Fibroblast of villous mesenchyme (primary cell): ENCODE results near the gene OR2V2. TPM values are rescaled to one million over a fixed set of nuclear protein-coding genes. Genes with fewer than 3 reads are reported as not detected.

Experiments used
- DNase-seq: peaks from one replicate; pipeline ENCODE4 v3.0.0-alpha.2; 2010; ENCODE audit warnings: low read depth
- H3K4me3 ChIP-seq: 2 replicates; pipeline ENCODE4 v1.5.1; 2011; ENCODE audit warnings: low read depth, mild to moderate bottlenecking, low read length
- CTCF ChIP-seq: IDR thresholded peaks from 2 replicates; pipeline ENCODE4 v1.5.1; 2012; ENCODE audit warnings: low read depth, mild to moderate bottlenecking, low read length; ENCODE audit not compliant: insufficient read depth
- total RNA-seq: library from RNA; depleted of rRNA; stranded (reverse); fragments of >200 nt; gene quantifications from 2 replicates; pipeline ENCODE4 v1.2.3, GENCODE V29; 2012

The OR2V2 gene
- total RNA-seq, 1 donor, result not detected

DNA sequence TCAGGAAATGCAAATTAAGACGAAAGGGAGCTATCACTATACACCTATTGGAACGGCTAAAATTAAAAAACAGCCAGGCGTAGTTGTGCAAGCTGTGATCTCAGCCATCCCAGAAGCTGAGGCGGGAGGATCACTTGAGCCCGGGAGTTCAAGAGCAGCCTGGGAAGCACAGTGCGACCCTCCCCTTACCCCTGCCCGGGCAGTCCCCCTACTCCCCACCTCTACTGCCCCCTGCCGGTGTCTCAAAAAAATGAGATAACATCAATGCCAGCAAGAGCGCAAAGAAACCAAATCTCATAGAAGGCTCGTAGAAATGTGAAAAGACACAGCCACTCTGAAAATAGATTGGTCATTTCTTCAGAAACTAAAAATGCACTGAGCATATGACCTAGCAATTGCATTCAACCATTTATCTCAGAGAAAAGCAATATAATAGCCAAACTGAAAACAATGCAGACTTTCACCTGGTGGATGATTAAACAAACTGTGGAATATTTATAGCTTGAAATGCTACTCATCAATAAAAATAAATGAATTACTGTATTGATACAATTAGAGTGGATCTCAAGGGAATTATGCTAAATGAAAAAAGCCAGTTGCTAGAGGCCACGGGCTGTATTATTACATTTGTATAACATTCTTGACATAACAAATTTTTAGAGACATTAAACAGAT lies 20.6 kb downstream of the OR2V2 start:
- no peak overlapping the region for H3K4me3 ChIP-seq
- no peak for DNase-seq
- TF ChIP-seq CTCF, result peak; percentile 52

GRCh38 chr5:181168595-181169118 lies 21.3 kb downstream of the OR2V2 start:
- DNase-seq, result no peak
- TF ChIP-seq CTCF, result no peak
- H3K4me3 ChIP-seq, result no peak overlapping the region

- peak overlapping the region; percentile 46 for H3K4me3 ChIP-seq
- peak; percentile 67 for DNase-seq
These were observed 22.3 kb downstream of the OR2V2 start for GRCh38 chr5:181169459-181170236.

DNA sequence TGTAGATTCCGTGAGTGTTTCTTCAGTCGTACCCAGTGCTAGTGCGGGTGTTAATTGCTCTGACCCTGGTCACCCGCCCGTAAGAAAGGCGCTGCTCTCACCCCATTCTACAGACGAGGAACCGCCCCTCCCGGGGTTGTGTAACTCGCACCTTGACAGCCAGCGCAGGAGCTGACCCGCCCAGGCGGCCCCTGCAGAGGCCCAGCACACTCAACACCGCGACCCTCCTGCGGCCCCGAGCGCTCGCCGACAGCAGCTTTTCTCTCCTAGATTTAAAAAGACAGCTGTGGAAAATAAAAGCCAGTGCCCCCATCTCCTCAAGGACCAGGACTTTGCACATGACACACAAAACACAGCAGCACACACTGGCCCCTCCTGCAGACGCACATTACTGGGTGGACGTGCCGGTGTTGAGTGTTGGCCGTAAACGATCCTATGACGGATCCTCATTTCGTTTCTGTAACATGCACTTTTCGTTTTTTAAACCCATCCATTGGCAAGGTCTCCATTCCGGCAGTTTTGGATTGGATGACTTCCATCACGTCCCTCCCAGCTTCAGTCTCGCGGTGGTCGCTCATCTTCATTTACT lies 22.9 kb downstream of the OR2V2 start:
- no peak for TF ChIP-seq CTCF
- peak overlapping the region; percentile 46 for H3K4me3 ChIP-seq
- DNase-seq, result no peak

DNA sequence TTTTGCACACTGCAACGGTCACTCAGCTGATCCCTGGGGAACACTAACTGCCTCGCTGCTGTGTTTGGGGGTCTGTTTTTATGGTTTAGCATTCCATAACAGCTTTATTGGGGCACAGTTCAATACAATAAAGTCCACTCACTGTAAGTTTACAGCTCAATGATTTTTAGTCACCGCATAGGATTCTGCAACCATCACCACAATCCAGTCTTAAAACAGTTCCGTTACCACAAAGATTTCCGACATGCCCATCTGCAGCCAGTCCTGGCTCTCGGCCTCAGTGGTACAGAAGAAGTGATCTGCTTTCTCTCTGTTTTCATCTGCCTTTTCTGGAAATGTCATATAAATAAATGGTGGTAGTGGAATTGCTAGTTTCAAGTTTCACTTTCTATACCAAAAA lies 23.6 kb downstream of the OR2V2 start:
- TF ChIP-seq CTCF, result no peak
- peak; percentile 62 for DNase-seq
- H3K4me3 ChIP-seq, result no peak overlapping the region

DNA sequence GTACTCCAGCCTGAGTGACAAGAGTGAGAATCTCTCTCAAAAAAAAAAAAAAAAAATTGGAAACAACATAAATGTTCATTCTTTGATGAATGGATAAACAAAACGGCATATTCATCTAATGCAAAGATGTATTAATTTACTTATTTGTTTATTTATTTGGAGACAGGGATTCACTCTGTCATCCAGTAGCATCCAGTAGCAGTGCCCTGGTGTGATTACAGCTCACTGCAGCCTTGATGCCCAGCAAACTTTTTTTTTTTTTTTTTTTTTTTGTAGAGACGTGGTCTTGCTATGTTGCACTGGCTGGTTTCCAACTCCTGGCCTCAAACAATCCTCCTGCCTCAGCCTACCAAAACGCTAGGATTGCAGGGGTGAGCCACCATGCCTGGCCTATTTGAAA lies 24.4 kb downstream of the OR2V2 start:
- no peak overlapping the region for H3K4me3 ChIP-seq
- no peak for TF ChIP-seq CTCF
- no peak for DNase-seq

DNA sequence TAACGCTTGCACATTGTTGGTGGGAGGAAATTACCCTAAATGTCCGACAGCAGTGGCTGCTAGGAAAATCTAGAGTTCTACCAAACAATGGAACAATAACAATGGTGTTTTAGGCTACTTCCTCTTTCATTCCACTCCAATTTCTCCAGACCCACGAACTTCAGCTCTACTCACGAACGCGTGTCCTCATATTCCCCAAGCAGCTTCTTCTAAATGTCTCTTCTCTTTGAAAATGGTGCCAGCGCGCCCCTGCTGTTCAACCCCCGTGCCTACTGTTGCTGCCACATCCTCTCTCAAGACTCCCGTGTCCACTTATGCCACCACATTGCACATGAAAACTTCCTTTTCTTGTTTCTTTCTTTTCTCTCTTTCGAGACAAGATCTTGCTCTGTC lies 25.6 kb downstream of the OR2V2 start:
- peak; percentile 75 for DNase-seq
- TF ChIP-seq CTCF, result peak; percentile 69
- H3K4me3 ChIP-seq, result peak overlapping the region; percentile 21
